ENCODE results near the gene RPP38.

RPP38 gene

GRCh38 chr10:15097011-15097812, at the start of gene RPP38:
Gene RPP38, plus strand, starts transcription at chr10:15097355. Its CDS starts 5,960 bp downstream, at chr10:15103315.
- peak; percentile 98 for DNase-seq (ENCODE audit: low read depth)

GRCh38 chr10:15049533-15049932, 47.6 kb upstream of the RPP38 start:
- DNase-seq (ENCODE audit: low read depth): no peak

GRCh38 chr10:15052121-15052520, 45.0 kb upstream of the RPP38 start:
- no peak for DNase-seq (ENCODE audit: low read depth)

GRCh38 chr10:15053061-15053460, 44.1 kb upstream of the RPP38 start:
- no peak for DNase-seq (ENCODE audit: low read depth)

GRCh38 chr10:15058689-15059088, 38.5 kb upstream of the RPP38 start:
- DNase-seq (ENCODE audit: low read depth): no peak

GRCh38 chr10:15059914-15060313, 37.2 kb upstream of the RPP38 start:
- DNase-seq (ENCODE audit: low read depth): no peak

GRCh38 chr10:15060638-15061037, 36.5 kb upstream of the RPP38 start:
- DNase-seq (ENCODE audit: low read depth): no peak

GRCh38 chr10:15067154-15067553, 30.0 kb upstream of the RPP38 start:
- DNase-seq (ENCODE audit: low read depth): no peak

GRCh38 chr10:15068802-15069201, 28.4 kb upstream of the RPP38 start:
- no peak for DNase-seq (ENCODE audit: low read depth)

- DNase-seq (ENCODE audit: low read depth): no peak
Observed at GRCh38 chr10:15069230-15069629, 27.9 kb upstream of the RPP38 start.

GRCh38 chr10:15072358-15072757, 24.8 kb upstream of the RPP38 start:
- no peak for DNase-seq (ENCODE audit: low read depth)

- no peak for DNase-seq (ENCODE audit: low read depth)
Observed at GRCh38 chr10:15075421-15075820, 21.7 kb upstream of the RPP38 start.

- DNase-seq (ENCODE audit: low read depth): no peak
Observed at GRCh38 chr10:15083674-15084501, 13.3 kb upstream of the RPP38 start.

GRCh38 chr10:15084502-15084922, 12.6 kb upstream of the RPP38 start:
- DNase-seq (ENCODE audit: low read depth): no peak

GRCh38 chr10:15088428-15089261, 8.5 kb upstream of the RPP38 start, which contains the start of gene ACBD7:
Gene ACBD7, minus strand, starts transcription at chr10:15088776. Its CDS starts 48 bp downstream, at chr10:15088728.
- peak; percentile 56 for DNase-seq (ENCODE audit: low read depth)

GRCh38 chr10:15091418-15091817, 5.7 kb upstream of the RPP38 start:
- DNase-seq (ENCODE audit: low read depth): no peak

- DNase-seq (ENCODE audit: low read depth): no peak
Observed at GRCh38 chr10:15092855-15093408, 4.2 kb upstream of the RPP38 start.

- DNase-seq (ENCODE audit: low read depth): no peak
Observed at GRCh38 chr10:15096661-15097010, 519 bp upstream of the RPP38 start.

- no peak for DNase-seq (ENCODE audit: low read depth)
Observed at GRCh38 chr10:15099886-15100285, 2.7 kb downstream of the RPP38 start.

- no peak for DNase-seq (ENCODE audit: low read depth)
Observed at GRCh38 chr10:15103513-15103912, 6.4 kb downstream of the RPP38 start.

GRCh38 chr10:15106352-15107013, 9.3 kb downstream of the RPP38 start:
- peak; percentile 52 for DNase-seq (ENCODE audit: low read depth)

Data from stimulated activated CD8-positive, alpha-beta memory T cell treated with anti-CD3 and anti-CD28 coated beads, Interleukin-7, amount 100 ng/mL, for 24 hours (primary cell).